DND-41 (cell line): ENCODE results near the gene LTBP3.

ENCODE experiments used
- ATAC-seq: fragments of 200-7000 bp; cut with Tn5 transposase; 3 replicates; pipeline ENCODE4 v1.9.1; 2021; ENCODE audit warnings: low read depth; ENCODE audit not compliant: insufficient read depth
- DNase-seq: peaks from one replicate; pipeline ENCODE4 v3.0.0-alpha.2; 2020
- H2AFZ ChIP-seq: 2 replicates; pipeline ENCODE4 v1.6.0; 2012; ENCODE audit warnings: low read depth, low read length
- H3K27ac ChIP-seq: 2 replicates; pipeline ENCODE4 v1.5.1; 2012; ENCODE audit warnings: low read length, inconsistent platforms
- H3K27me3 ChIP-seq: fragments of 200-600 bp; sonication (generic); 2 replicates; pipeline ENCODE4 v1.6.0; 2012; ENCODE audit warnings: low read length, mild to moderate bottlenecking, inconsistent platforms; ENCODE audit not compliant: insufficient read depth, poor library complexity
- H3K36me3 ChIP-seq: 2 replicates; pipeline ENCODE4 v1.5.1; 2012; ENCODE audit warnings: low read length, inconsistent platforms; ENCODE audit not compliant: insufficient read depth
- H3K4me1 ChIP-seq: 2 replicates; pipeline ENCODE4 v1.5.1; 2012; ENCODE audit warnings: mild to moderate bottlenecking, low read length; ENCODE audit not compliant: insufficient read depth
- H3K4me2 ChIP-seq: 2 replicates; pipeline ENCODE4 v1.6.0; 2012; ENCODE audit warnings: mild to moderate bottlenecking, moderate library complexity, low read length, inconsistent platforms; ENCODE audit not compliant: insufficient read depth
- H3K4me3 ChIP-seq, 2 experiments: fragments of 200-600 bp in 1 of 2; shearing (Covaris generic) in 1 of 2; 2 replicates each; pipeline ENCODE4 v1.5.1; 2012 to 2016; ENCODE audit warnings: inconsistent platforms in 2 of 2, low read length in 2 of 2, mild to moderate bottlenecking in 2 of 2, low read depth in 1 of 2, moderate library complexity in 1 of 2
- H3K79me2 ChIP-seq: 2 replicates; pipeline ENCODE4 v1.6.0; 2012; ENCODE audit warnings: low read length, inconsistent platforms; ENCODE audit not compliant: insufficient read depth
- H3K9ac ChIP-seq: 2 replicates; pipeline ENCODE4 v1.6.0; 2012; ENCODE audit warnings: low read depth, mild to moderate bottlenecking, inconsistent platforms, low read length, moderate library complexity
- H3K9me3 ChIP-seq: 2 replicates; pipeline ENCODE4 v1.5.1; 2012; ENCODE audit warnings: low read length, moderate library complexity, mild to moderate bottlenecking, inconsistent platforms; ENCODE audit not compliant: insufficient read depth, severe bottlenecking
- H4K20me1 ChIP-seq: 2 replicates; pipeline ENCODE4 v1.6.0; 2012; ENCODE audit warnings: low read length; ENCODE audit not compliant: insufficient read depth
- CTCF ChIP-seq: IDR thresholded peaks from 2 replicates; pipeline ENCODE4 v1.5.1; 2012; ENCODE audit warnings: borderline replicate concordance, low read length, moderate library complexity, mild to moderate bottlenecking; ENCODE audit not compliant: poor library complexity, severe bottlenecking; ENCODE audit errors: extremely low read depth
- EZH2 ChIP-seq: IDR thresholded peaks from 3 replicates; pipeline ENCODE4 v1.6.1; 2012; ENCODE audit warnings: borderline replicate concordance, low read depth, mild to moderate bottlenecking, moderate library complexity, low read length, inconsistent platforms; ENCODE audit not compliant: severe bottlenecking

The LTBP3 gene

GRCh38 chr11:65502555-65503367 is 55.4 kb downstream of the LTBP3 start:
- TF ChIP-seq EZH2, result no peak
- TF ChIP-seq CTCF, result no peak
- peaks cover 39% of the 10 kb centered on the region for H3K4me1 ChIP-seq
- no peaks in the 10 kb centered on the region for H3K27me3 ChIP-seq
- peaks cover 2% of the 10 kb centered on the region for H3K9me3 ChIP-seq
- H2AFZ ChIP-seq, result no peak overlapping the region
- H3K9ac ChIP-seq, result peak overlapping the region; percentile 96
- peaks cover 79% of the 10 kb centered on the region for H4K20me1 ChIP-seq
- no peak for ATAC-seq
- H3K4me2 ChIP-seq, result peak overlapping the region; percentile 84
- H3K4me3 ChIP-seq, result peak overlapping the region; percentile 89 to 98
- peak overlapping the region; percentile 100 for H3K27ac ChIP-seq
- DNase-seq, result no peak
- H3K36me3 ChIP-seq, result peaks cover 69% of the 10 kb centered on the region
- H3K79me2 ChIP-seq, result peaks cover 95% of the 10 kb centered on the region

- Histone ChIP-seq H3K9me3 (peaks cover 2% of the 10 kb centered on the region), H4K20me1 (peaks cover 75% of the 10 kb centered on the region), H3K36me3 (peaks cover 69% of the 10 kb centered on the region), H3K27me3 (no peaks in the 10 kb centered on the region), H3K79me2 (peaks cover 96% of the 10 kb centered on the region), H3K4me1 (peaks cover 39% of the 10 kb centered on the region), H2AFZ (no peak overlapping the region), H3K9ac (peak overlapping the region; percentile 96), H3K4me2 (peak overlapping the region; percentile 84), H3K4me3 (peak overlapping the region; percentile 89 to 98), H3K27ac (peak overlapping the region; percentile 100)
- DNase-seq, result no peak
- no peak for TF ChIP-seq EZH2
- no peak for TF ChIP-seq CTCF
- no peak for ATAC-seq
Observed at GRCh38 chr11:65502274-65502554, 55.9 kb downstream of the LTBP3 start.

GRCh38 chr11:65501472-65502273 is 56.5 kb downstream of the LTBP3 start:
- Histone ChIP-seq H3K4me2 (peak overlapping the region; percentile 84), H3K4me3 (peak overlapping the region; percentile 89 to 98), H3K36me3 (peaks cover 69% of the 10 kb centered on the region), H3K27ac (peak overlapping the region; percentile 100), H3K27me3 (no peaks in the 10 kb centered on the region), H3K9ac (peak overlapping the region; percentile 96), H3K4me1 (peaks cover 43% of the 10 kb centered on the region), H3K79me2 (peaks cover 96% of the 10 kb centered on the region), H3K9me3 (peaks cover 2% of the 10 kb centered on the region), H2AFZ (no peak overlapping the region), H4K20me1 (peaks cover 72% of the 10 kb centered on the region)
- ATAC-seq (no peak), DNase-seq (no peak)
- TF ChIP-seq CTCF, result no peak
- TF ChIP-seq EZH2, result no peak
